HPDE6-E6E7 (cell line): ENCODE data around the gene TUBB8.
"Not testable (repeated sequence)": the region's sequence is repeated elsewhere in the genome, so short reads cannot be mapped to it uniquely, and the experiment has no call there.

Source experiments
- DNase-seq: peaks from one replicate; pipeline ENCODE4 v3.0.0; 2011; ENCODE audit warnings: missing footprints; ENCODE audit errors: extremely low spot score

The TUBB8 gene

DNA sequence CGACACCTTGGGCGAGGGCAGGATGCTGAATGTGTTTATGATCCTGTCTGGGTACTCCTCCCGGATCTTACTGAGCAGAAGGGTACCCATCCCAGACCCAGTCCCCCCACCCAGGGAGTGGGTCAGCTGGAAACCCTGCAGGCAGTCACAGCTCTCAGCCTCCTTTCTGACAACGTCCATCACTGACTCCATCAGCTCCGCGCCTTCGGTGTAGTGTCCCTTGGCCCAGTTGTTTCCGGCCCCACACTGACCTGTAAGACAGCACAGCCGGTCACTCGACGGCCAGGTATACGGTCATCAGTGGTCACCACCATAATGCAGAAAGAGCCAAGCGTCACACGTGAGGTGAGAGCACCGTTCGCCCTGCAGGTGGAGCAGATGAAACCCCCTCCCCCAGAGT, 1.2 kb downstream of the TUBB8 start:
- DNase-seq: not testable (repeated sequence)

DNA sequence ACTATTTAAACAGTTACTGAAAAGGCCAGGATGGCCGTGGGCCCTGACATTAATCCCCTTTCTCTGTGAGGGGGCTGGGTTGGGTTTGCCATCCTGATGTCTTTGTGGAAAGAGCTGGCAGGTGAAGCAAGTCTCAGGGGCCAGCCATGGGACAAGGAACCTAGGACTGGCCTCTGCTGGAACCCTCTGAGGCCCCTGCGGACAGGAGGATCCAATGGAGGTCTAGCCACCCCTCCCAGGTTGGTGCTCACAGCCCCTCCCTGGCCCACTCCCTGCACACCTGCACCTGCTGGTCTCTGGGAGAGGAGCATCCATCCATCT, 35.8 kb downstream of the TUBB8 start:
- DNase-seq: not testable (repeated sequence)

DNA sequence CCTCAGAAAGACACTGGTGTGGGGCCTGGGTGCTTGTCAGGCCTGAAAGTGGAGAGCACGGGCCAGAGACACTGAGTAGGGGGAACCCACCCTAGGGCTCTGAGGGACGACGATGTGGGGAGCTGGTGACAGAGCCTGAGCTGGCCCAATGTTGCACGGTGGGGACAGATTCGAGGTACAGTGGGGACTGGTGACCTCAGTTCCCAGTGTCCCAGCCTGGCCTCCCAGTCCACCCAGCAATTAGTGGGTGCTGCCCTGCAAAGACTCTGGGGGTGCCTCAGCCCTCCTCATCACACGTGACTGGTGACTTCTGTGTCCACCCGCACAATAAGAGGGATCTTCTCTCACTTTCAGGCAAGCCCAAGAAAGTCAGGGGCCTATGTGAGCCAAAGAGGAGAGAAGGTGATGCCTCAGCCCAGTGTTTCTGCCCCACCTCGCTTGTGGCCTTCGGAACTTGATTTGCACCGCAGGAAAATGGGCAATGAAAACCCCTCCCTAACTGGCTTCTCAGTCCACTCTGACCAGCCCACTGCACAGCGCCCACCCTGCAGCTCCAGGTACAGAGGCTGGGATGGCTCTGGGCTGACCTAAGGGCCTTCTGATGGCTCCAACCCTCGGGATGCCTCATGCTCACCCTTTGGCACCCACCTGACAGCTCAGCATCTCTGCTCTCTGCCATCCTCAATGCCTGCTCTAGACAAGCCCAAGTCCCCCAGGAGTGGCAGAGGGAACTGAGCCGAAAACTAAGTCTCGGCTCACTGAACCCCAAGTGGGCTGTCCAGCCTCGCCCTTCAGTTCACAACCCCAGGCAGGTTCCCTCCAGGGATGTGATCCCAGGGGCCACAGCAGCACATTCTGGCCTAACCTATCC, 36.4 kb downstream of the TUBB8 start:
- not testable (repeated sequence) for DNase-seq

DNA sequence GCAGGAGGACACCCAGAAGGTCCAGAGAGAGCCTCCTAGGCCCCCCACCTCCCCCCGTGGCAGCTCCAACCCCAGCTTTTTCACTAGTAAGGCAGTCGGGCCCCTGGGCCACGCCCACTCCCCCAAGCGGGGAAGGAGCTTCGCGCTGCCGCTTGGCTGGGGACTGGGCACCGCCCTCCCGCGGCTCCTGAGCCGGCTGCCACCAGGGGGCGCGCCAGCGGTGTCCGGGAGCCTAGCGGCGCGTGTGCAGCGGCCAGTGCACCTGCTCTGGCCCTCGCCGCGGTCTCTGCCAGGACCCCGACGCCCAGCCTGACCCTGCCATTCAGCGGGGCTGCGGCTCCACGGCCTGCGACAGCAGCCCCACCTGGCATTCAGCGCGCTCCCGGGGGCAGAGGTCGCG, 37.8 kb downstream of the TUBB8 start:
- not testable (repeated sequence) for DNase-seq

DNA sequence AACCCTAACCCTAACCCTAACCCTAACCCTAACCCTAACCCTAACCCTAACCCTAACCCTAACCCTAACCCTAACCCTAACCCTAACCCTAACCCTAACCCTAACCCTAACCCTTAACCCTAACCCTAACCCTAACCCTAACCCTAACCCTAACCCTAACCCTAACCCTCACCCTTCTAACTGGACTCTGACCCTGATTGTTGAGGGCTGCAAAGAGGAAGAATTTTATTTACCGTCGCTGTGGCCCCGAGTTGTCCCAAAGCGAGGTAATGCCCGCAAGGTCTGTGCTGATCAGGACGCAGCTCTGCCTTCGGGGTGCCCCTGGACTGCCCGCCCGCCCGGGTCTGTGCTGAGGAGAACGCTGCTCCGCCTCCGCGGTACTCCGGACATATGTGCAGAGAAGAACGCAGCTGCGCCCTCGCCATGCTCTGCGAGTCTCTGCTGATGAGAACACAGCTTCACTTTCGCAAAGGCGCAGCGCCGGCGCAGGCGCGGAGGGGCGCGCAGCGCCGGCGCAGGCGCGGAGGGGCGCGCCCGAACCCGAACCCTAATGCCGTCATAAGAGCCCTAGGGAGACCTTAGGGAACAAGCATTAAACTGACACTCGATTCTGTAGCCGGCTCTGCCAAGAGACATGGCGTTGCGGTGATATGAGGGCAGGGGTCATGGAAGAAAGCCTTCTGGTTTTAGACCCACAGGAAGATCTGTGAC, 38.7 kb downstream of the TUBB8 start:
- not testable (repeated sequence) for DNase-seq
